HepG2 (cell line): Measurements from ENCODE around the gene RPS14. TPM values are rescaled to one million over a fixed set of nuclear protein-coding genes. Genes with fewer than 3 reads are reported as not detected.

Experiments
- ATAC-seq: fragments of 200-7000 bp; cut with Tn5 transposase; 3 replicates; pipeline ENCODE4 v1.9.1; 2020; ENCODE audit warnings: mild to moderate bottlenecking, moderate library complexity
- BruUV-seq: library from RNA; stranded (reverse); fragments of 400-500 nt; replicated peaks from 2 replicates; lab custom pipeline; 2021; lab: Mats Ljungman, UMichigan
- CTCF ChIA-PET: fragments of 300-600 bp; formaldehyde crosslinking; extraction: SDS; loops from one replicate; lab custom pipeline; 2021; ENCODE audit warnings: low total read pairs, inconsistent platforms, low intra/inter-chr PET ratio; lab: Yijun Ruan, JAX
- POLR2A ChIA-PET: fragments of 350-600 bp; sonication (Branson Sonifier 250); formaldehyde crosslinking; loops from one replicate; lab custom pipeline; 2020; ENCODE audit warnings: antibody characterized with exemption, inconsistent platforms; lab: Yijun Ruan, JAX
- DNase-seq: peaks from one replicate; pipeline ENCODE4 v3.0.0-alpha.2; 2015; ENCODE audit warnings: low spot score
- FAIRE-seq: peaks from 3 replicates; lab custom pipeline; 2011; peaks lifted over from hg19 to GRCh38; lab: Jason Lieb, UNC
- H2AFZ ChIP-seq: one replicate; pipeline ENCODE4 v1.6.1; 2011; ENCODE audit warnings: low read length, inconsistent platforms
- H3K27ac ChIP-seq: fragments of 300-600 bp; 3 replicates; pipeline ENCODE4 v1.8.0; 2011; ENCODE audit warnings: mixed run types, mild to moderate bottlenecking, mixed read lengths, low read length, inconsistent platforms; ENCODE audit not compliant: insufficient read depth; ENCODE audit errors: extremely low read length
- H3K27me3 ChIP-seq, 2 experiments: fragments of 200-600 bp in 1 of 2; 2 replicates in 1 of 2; 3 replicates in 1 of 2; pipeline versions ENCODE4 v1.6.0 to v1.8.0; 2011; ENCODE audit warnings: low read length in 2 of 2, mild to moderate bottlenecking in 2 of 2, moderate library complexity in 2 of 2, inconsistent platforms in 1 of 2; ENCODE audit not compliant: insufficient read depth in 2 of 2, control insufficient read depth in 1 of 2
- H3K36me3 ChIP-seq, 2 experiments: fragments of 200-600 bp in 1 of 2; replicated peaks in 1 of 2; 2 replicates in 1 of 2; 3 replicates in 1 of 2; pipeline versions ENCODE4 v1.5.1 to v1.8.0; 2011; ENCODE audit warnings: low read length in 2 of 2, inconsistent platforms in 1 of 2; ENCODE audit not compliant: insufficient read depth in 2 of 2, control insufficient read depth in 1 of 2
- H3K4me1 ChIP-seq: 2 replicates; pipeline ENCODE4 v1.5.1; 2012; ENCODE audit warnings: low read length, inconsistent platforms; ENCODE audit not compliant: insufficient read depth
- H3K4me2 ChIP-seq: 2 replicates; pipeline ENCODE4 v1.6.0; 2011; ENCODE audit warnings: low read depth, low read length, inconsistent platforms
- H3K4me3 ChIP-seq, 3 experiments: fragments of 200-600 bp in 1 of 3; sonication (generic), shearing (Covaris generic) in 1 of 3; replicated peaks in 1 of 3; 2 replicates each; pipeline ENCODE4 v1.5.1; 2011 to 2016; ENCODE audit warnings: low read length in 3 of 3, inconsistent platforms in 2 of 3, low read depth in 2 of 3, mild to moderate bottlenecking in 2 of 3, control low read depth in 1 of 3, mixed read lengths in 1 of 3; ENCODE audit not compliant: insufficient read depth in 1 of 3
- H3K79me2 ChIP-seq: one replicate; pipeline ENCODE4 v1.6.1; 2011; ENCODE audit warnings: low read length, inconsistent platforms; ENCODE audit not compliant: insufficient read depth
- H3K9ac ChIP-seq: 2 replicates; pipeline ENCODE4 v1.6.0; 2011; ENCODE audit warnings: mild to moderate bottlenecking, low read depth, low read length, inconsistent platforms; ENCODE audit not compliant: insufficient read depth
- H3K9me3 ChIP-seq: 2 replicates; pipeline ENCODE4 v1.5.1; 2012; ENCODE audit warnings: mild to moderate bottlenecking, low read length
- H4K20me1 ChIP-seq: 2 replicates; pipeline ENCODE4 v1.6.0; 2011; ENCODE audit warnings: inconsistent platforms, mild to moderate bottlenecking, low read length, moderate library complexity; ENCODE audit not compliant: insufficient read depth
- BATF2 ChIP-seq: sonication (generic); formaldehyde crosslinking; IDR thresholded peaks from 2 replicates; pipeline ENCODE4 v1.8.0; 2022; ENCODE audit warnings: mild to moderate bottlenecking, missing genetic modification reagents, moderate library complexity
- NKX3-1 ChIP-seq: sonication (generic); formaldehyde crosslinking; IDR thresholded peaks from 2 replicates; pipeline ENCODE4 v1.5.0; 2020; ENCODE audit warnings: missing genetic modification reagents
- PHF8 ChIP-seq: sonication (generic); formaldehyde crosslinking; IDR thresholded peaks from 2 replicates; pipeline ENCODE4 v1.5.0; 2020; ENCODE audit warnings: missing genetic modification reagents
- SALL2 ChIP-seq: sonication (generic); formaldehyde crosslinking; IDR thresholded peaks from 2 replicates; pipeline ENCODE4 v1.8.1; 2023; ENCODE audit warnings: mild to moderate bottlenecking, missing genetic modification reagents, inconsistent platforms
- SMC3 ChIP-seq: IDR thresholded peaks from 2 replicates; pipeline ENCODE4 v1.6.1; 2011; ENCODE audit warnings: low read length, improper control_type of control experiment
- SP2 ChIP-seq: sonication (generic); formaldehyde crosslinking; IDR thresholded peaks from 2 replicates; pipeline ENCODE4 v1.5.1; 2020; ENCODE audit warnings: mild to moderate bottlenecking, missing genetic modification reagents
- TFDP1 ChIP-seq: IDR thresholded peaks from 2 replicates; pipeline ENCODE4 v1.6.1; 2016; ENCODE audit warnings: missing compliant biosample characterization, missing genetic modification reagents, borderline replicate concordance
- ZNF263 ChIP-seq: sonication (generic); formaldehyde crosslinking; IDR thresholded peaks from 2 replicates; pipeline ENCODE4 v1.4.0; 2020; ENCODE audit warnings: missing genetic modification reagents
- ZNF274 ChIP-seq: sonication (generic); formaldehyde crosslinking; IDR thresholded peaks from 2 replicates; pipeline ENCODE4 v1.5.1; 2020; ENCODE audit warnings: mild to moderate bottlenecking, missing genetic modification reagents
- ZNF652 ChIP-seq: IDR thresholded peaks from 2 replicates; pipeline ENCODE4 v1.6.1; 2016; ENCODE audit warnings: low read depth, borderline replicate concordance
- ZZZ3 ChIP-seq: sonication (generic); formaldehyde crosslinking; IDR thresholded peaks from 2 replicates; pipeline ENCODE4 v1.4.0; 2020; ENCODE audit warnings: missing genetic modification reagents, mild to moderate bottlenecking, borderline replicate concordance
- WGBS: methylation state at CpG from one replicate; pipeline ENCODE4 v1.1.6; 2017; ENCODE audit warnings: low lambda C conversion rate; 5-methylcytosine and 5-hydroxymethylcytosine counted together
- in situ Hi-C: cut with HindIII; loops from 2 replicates; pipeline ENCODE4 v1.10.0; 2017; ENCODE audit warnings: low pct_unique_long_range_greater_than_20kb; ENCODE audit not compliant: extremely low pct_ligation_motif_present
- intact Hi-C: fragments of 100-400 bp; cut with micrococcal nuclease; formaldehyde crosslinking; loops from one replicate; pipeline ENCODE4 v1.10.0; 2022; ENCODE audit not compliant: unreplicated experiment
- polyA plus RNA-seq, 8 experiments: library from polyadenylated mRNA; depleted of rRNA in 3 of 8; stranded (reverse) in 7 of 8; unstranded in 1 of 8; fragments of >200 nt; fragmentation: Illumina TruSeq in 4 of 8; extraction: Trizol in 4 of 8; gene quantifications; 2 replicates each; pipeline versions ENCODE4 v1.2.1 to v1.2.3, GENCODE V29; 2011 to 2016; ENCODE audit warnings: low read depth in 4 of 8, missing spikeins in 1 of 8, mixed read lengths in 1 of 8; ENCODE audit not compliant: insufficient read depth in 1 of 8
- total RNA-seq, 5 experiments: library from RNA; depleted of rRNA; stranded (reverse); fragments of >200 nt; fragmentation: Illumina TruSeq; extraction: Trizol; gene quantifications; 2 replicates each; pipeline ENCODE4 v1.2.3, GENCODE V29; 2016; ENCODE audit warnings: low read depth in 1 of 5
- TF ChIP-seq, protein P1 (sequence below): IDR thresholded peaks from 2 replicates; pipeline ENCODE4 v1.6.1; 2016; ENCODE audit warnings: mild to moderate bottlenecking, missing biosample characterization, missing genetic modification reagents
- TF ChIP-seq, protein P2 (sequence below): sonication (generic); formaldehyde crosslinking; IDR thresholded peaks from 2 replicates; pipeline ENCODE4 v1.8.1; 2023; ENCODE audit warnings: mild to moderate bottlenecking, missing genetic modification reagents
- TF ChIP-seq, protein P3 (sequence below): sonication (generic); formaldehyde crosslinking; IDR thresholded peaks from 2 replicates; pipeline ENCODE4 v1.8.1; 2023; ENCODE audit warnings: missing genetic modification reagents, inconsistent platforms, borderline replicate concordance

The RPS14 gene
- total and polyA plus RNA-seq, 2 of the 13 experiments (the other 11 are each of a cell fraction or from before 2014, with no cell fraction given): 2,116 to 3,295 TPM

DNA sequence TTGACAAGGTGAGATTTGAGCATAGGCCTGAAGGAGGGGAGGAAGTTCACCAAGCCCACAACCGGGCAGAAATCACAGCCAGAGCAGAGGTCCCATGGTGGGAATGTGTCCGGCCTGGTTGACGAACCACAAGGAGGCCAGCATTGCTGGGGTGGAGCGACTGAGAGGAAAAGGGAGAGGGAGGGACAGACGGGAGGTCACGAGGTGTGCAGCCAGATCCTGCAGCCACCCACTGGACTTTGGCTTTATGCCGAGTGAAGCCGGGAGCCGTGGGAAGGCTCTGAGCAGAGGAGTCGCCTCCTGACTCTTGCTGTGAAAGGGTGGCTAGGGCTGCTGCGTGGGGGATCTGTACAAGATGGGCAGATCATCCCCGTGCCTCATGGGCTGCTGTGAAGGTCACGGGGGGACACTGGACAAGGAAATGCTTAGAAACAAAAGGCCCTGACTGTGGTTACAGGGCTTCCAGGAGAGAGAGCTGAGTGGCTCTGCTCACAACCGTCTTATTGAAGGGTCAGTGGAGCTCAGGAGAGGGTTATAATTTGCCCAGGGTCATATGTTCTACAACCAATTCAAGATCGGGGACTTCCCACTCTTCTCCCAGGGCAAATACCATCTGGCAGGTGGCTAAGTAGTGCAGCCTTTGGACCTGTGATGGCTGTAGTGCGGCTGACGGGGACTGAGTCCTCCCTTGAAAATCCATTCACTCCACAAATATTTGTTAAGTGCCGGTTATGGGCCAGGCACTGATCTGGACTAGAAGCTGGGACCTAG, 21.2 kb downstream of the RPS14 start:
- in situ Hi-C loops: no loop called here
- H3K36me3 ChIP-seq: no peaks in the 10 kb centered on the region
- no peaks in the 10 kb centered on the region for H3K79me2 ChIP-seq
- H3K4me1 ChIP-seq: peaks cover 45% of the 10 kb centered on the region
- WGBS: 0% methylated on average over 18 of the region's 18 CpGs
- peak overlapping the region; percentile 49 to 71 (median 56) for H3K4me3 ChIP-seq
- peak; percentile 83 for DNase-seq
- no peaks in the 10 kb centered on the region for H4K20me1 ChIP-seq
- TSS peak; percentile 88 for BruUV-seq
- POLR2A ChIA-PET: interaction anchor here (1.0 to 3.7 kb wide), 10 partner anchors 12 to 114 kb away, joined by 3 to 33 read pairs (median 7); partner anchors contain the start of genes CD74 and RPS14
- peak; percentile 90 for ATAC-seq
- H3K27me3 ChIP-seq: no peaks in the 10 kb centered on the region; a peak in 1 of 5 replicates
- H3K9me3 ChIP-seq: no peaks in the 10 kb centered on the region
- peak overlapping the region; percentile 89 for H3K27ac ChIP-seq
- peak overlapping the region; percentile 80 for H3K9ac ChIP-seq
- peak overlapping the region; percentile 71 for H2AFZ ChIP-seq
- H3K4me2 ChIP-seq: peak overlapping the region; percentile 99
- intact Hi-C loops: loop anchor here (2.0 to 10.0 kb wide), 2 partner anchors 15 to 283 kb away; partner anchors contain the start of gene CD74
- CTCF ChIA-PET: no interaction called here
- FAIRE-seq: peak; percentile 86
- TF ChIP-seq, protein P1, sequence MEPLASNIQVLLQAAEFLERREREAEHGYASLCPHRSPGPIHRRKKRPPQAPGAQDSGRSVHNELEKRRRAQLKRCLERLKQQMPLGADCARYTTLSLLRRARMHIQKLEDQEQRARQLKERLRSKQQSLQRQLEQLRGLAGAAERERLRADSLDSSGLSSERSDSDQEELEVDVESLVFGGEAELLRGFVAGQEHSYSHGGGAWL (CRISPR knock-in tag): peak; percentile 29; the same call in 1 of the 2 replicates
- no peak for TF ChIP-seq SP2
- TF ChIP-seq, protein P2, sequence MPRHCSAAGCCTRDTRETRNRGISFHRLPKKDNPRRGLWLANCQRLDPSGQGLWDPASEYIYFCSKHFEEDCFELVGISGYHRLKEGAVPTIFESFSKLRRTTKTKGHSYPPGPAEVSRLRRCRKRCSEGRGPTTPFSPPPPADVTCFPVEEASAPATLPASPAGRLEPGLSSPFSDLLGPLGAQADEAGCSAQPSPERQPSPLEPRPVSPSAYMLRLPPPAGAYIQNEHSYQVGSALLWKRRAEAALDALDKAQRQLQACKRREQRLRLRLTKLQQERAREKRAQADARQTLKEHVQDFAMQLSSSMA: no peak
- TF ChIP-seq PHF8 (CRISPR knock-in tag): no peak; the same call in 1 of the 2 replicates
- no peak for TF ChIP-seq ZNF274 (CRISPR knock-in tag)
- TF ChIP-seq TFDP1 (CRISPR knock-in tag): no peak
- no peak for TF ChIP-seq SALL2 (CRISPR knock-in tag)
- TF ChIP-seq ZZZ3 (CRISPR knock-in tag): no peak
- TF ChIP-seq, protein P3, sequence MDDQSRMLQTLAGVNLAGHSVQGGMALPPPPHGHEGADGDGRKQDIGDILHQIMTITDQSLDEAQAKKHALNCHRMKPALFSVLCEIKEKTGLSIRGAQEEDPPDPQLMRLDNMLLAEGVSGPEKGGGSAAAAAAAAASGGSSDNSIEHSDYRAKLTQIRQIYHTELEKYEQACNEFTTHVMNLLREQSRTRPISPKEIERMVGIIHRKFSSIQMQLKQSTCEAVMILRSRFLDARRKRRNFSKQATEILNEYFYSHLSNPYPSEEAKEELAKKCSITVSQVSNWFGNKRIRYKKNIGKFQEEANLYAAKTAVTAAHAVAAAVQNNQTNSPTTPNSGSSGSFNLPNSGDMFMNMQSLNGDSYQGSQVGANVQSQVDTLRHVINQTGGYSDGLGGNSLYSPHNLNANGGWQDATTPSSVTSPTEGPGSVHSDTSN: no peak
- no peak for TF ChIP-seq NKX3-1
- no peak for TF ChIP-seq ZNF652 (CRISPR knock-in tag)
- no peak for TF ChIP-seq BATF2 (CRISPR knock-in tag)
- no peak for TF ChIP-seq SMC3
- TF ChIP-seq ZNF263 (CRISPR knock-in tag): peak; percentile 98
